HL-60/S4 treated with retinoic acid at 250 ng/mL for 4 days and 3 days (cell line): ENCODE measurements around the gene PSAT1.

Experiments
- in situ Hi-C: fragments of 300-500 bp; cut with MboI; formaldehyde crosslinking; loops from 2 replicates; pipeline ENCODE4 v1.7.0; 2022; ENCODE audit warnings: low sequenced_read_pairs

PSAT1 gene

GRCh38 chr9:78358329-78359051 lies 61.6 kb downstream of the PSAT1 start:
- in situ Hi-C loops = no loop called here

DNA sequence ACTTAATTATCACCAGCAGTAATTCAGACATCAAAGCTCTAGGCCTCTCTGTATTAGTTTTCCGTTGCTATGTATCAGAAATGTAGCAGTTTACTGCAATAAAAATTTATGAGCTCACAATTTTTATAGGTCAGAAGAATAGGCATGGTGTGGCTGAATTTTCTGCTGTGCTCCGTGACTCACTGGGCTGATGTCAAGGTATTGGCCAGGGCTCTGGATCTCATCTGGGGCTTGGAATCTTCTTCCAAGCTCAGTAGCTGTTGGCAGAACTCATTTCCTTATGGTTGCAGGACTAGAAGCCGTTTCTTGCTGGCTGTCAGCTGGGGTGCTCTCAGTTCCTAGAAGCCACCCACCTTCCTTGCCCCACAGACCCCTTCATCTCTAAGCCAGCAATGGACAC lies 66.3 kb downstream of the PSAT1 start:
- in situ Hi-C loops = no loop called here

GRCh38 chr9:78365748-78366697 lies 69.1 kb downstream of the PSAT1 start:
- in situ Hi-C loops = no loop called here

GRCh38 chr9:78366827-78367226 lies 69.9 kb downstream of the PSAT1 start:
- in situ Hi-C loops = no loop called here

DNA sequence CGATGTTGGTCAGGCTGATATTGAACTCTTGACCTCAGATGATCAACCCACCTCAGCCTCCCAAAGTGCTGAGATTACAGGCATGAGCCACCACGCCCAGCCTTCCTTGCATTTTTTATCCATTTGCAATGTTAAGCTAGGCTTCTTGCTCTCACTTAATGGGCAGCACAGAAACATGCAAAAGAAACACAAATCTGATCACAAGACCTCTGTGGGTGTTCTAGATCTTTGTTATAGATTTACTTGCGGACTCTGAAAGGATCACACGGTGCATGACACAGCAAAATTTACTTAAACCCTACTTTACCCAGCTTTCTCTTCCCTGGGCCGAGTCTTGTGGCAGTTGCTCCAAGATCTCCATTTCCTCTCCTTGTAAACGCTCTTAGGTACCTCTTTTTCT lies 71.3 kb downstream of the PSAT1 start:
- in situ Hi-C loops = no loop called here

DNA sequence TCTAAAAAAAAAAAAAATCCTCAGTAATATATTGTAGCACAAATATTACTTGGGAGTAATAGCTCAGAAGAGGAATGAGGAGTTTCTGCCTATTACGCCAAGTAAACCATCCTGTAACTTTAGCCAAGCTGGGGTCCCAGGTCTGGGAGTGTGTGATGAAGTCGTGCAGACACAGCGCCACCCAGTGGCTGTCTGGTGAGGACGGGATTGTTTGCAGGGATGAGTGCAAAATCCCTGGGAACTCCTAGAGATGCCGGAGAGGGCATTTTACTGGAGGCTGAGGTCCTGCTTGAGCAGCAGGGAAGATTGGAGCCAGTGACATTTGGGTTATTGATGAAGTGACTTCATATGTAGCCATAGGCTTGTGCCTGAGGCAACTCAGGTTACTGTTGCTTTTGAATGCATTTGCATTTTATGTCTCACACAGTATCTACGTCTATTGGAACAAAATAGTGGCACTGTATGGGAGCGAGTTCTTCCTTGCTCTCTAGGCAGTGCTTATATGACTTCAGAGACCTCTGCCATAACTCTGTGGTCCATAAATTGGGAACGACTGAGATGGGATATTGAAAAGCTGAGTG lies 72.8 kb downstream of the PSAT1 start:
- in situ Hi-C loops = loop anchor here (10.0 kb wide), 1 partner anchor 245 kb away; no protein-coding TSS in a partner anchor

DNA sequence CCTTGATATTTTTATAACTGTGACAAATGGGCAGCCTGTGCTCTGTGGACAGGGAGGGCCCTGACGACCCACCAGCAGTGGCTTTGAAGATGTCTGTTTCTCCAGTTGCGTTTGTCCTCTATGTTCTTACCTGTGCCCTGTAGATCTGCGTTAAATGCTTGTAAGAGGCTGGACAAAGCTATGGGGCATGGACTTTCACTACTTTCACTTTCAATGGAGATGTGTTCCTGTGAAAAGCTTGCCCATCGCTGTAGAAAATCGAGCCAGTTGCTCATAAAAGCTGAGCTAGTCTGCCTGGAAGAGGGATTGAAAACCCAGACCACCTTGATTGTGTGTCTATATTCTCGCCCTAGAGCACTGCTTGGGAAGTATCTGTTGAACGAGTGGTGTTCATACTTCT lies 74.1 kb downstream of the PSAT1 start:
- in situ Hi-C loops = loop anchor here (10.0 kb wide), 1 partner anchor 246 kb away; no protein-coding TSS in a partner anchor

- in situ Hi-C loops = loop anchor here (10.0 kb wide), 1 partner anchor 247 kb away; no protein-coding TSS in a partner anchor
These were observed 75.1 kb downstream of the PSAT1 start for GRCh38 chr9:78371981-78372380.
